ENCODE results near the gene RAB7A. TPM values are rescaled to one million over a fixed set of nuclear protein-coding genes. Genes with fewer than 3 reads are reported as not detected.
"Not testable (repeated sequence)": the region's sequence is repeated elsewhere in the genome, so short reads cannot be mapped to it uniquely, and the experiment has no call there.

The RAB7A gene
- total RNA-seq, 1 experiment from 2014 or later: 168 TPM

- in situ Hi-C loops (cut with HindIII; ENCODE audit: low sequenced_read_pairs): no loop called here
- DNase-seq (ENCODE audit: low spot score): no peak
Observed at GRCh38 chr3:128805772-128806171, 79.8 kb downstream of the RAB7A start.

- no peak for DNase-seq (ENCODE audit: low spot score)
- in situ Hi-C loops (cut with HindIII; ENCODE audit: low sequenced_read_pairs): no loop called here
Observed at GRCh38 chr3:128806588-128806987, 80.6 kb downstream of the RAB7A start.

GRCh38 chr3:128807186-128807830 lies 81.3 kb downstream of the RAB7A start:
- in situ Hi-C loops (cut with HindIII; ENCODE audit: low sequenced_read_pairs): no loop called here
- DNase-seq (ENCODE audit: low spot score): no peak

GRCh38 chr3:128808672-128809071 lies 82.7 kb downstream of the RAB7A start:
- in situ Hi-C loops (cut with HindIII; ENCODE audit: low sequenced_read_pairs): no loop called here
- no peak for DNase-seq (ENCODE audit: low spot score)

GRCh38 chr3:128813097-128813496 lies 87.1 kb downstream of the RAB7A start:
- in situ Hi-C loops (cut with HindIII; ENCODE audit: low sequenced_read_pairs): no loop called here
- no peak for DNase-seq (ENCODE audit: low spot score)

- in situ Hi-C loops (cut with HindIII; ENCODE audit: low sequenced_read_pairs): no loop called here
- no peak for DNase-seq (ENCODE audit: low spot score)
Observed at GRCh38 chr3:128814060-128814459, 88.1 kb downstream of the RAB7A start.

GRCh38 chr3:128814519-128815317 lies 88.7 kb downstream of the RAB7A start:
- in situ Hi-C loops (cut with HindIII; ENCODE audit: low sequenced_read_pairs): no loop called here
- peak; percentile 85 for DNase-seq (ENCODE audit: low spot score)

DNA sequence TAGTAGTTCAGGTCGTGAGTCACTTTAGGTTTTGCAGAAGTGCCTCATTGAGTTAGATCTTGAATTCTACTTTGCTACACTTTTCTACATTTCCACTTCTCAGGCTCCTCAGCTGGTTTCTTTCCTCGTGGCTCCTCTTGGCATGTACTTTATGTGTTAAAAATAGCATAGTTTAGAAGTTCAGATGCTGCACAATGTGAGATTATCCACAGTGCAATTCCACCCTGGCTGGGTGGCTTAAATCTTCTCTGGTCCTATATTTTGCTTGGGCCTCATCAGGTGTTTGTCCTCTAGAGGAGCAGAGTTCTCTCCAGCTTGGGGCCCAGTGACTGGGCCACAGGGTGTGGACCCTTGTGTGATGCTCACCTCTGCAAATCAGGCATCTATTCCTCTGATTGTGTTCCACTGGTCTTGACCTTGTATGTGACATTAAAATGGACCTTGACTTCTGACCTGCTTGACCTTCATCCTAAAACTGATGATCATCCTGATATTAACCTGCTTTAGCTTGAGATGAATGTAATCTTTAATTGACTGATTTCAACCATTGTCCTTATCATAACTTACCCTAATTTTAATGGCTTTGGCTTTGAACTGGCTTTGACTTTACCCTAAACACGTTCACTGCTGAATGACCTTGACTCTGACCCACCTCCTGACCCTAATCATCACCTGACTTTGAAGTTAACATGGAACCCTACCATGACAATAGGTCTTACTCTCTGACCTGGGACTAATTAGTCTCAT lies 89.5 kb downstream of the RAB7A start:
- in situ Hi-C loops (cut with HindIII; ENCODE audit: low sequenced_read_pairs): no loop called here
- DNase-seq (ENCODE audit: low spot score): no peak

- in situ Hi-C loops (cut with HindIII; ENCODE audit: low sequenced_read_pairs): no loop called here
- DNase-seq (ENCODE audit: low spot score): no peak
Observed at GRCh38 chr3:128818186-128818787, 92.3 kb downstream of the RAB7A start.

GRCh38 chr3:128820252-128820839 lies 94.4 kb downstream of the RAB7A start:
- in situ Hi-C loops (cut with HindIII; ENCODE audit: low sequenced_read_pairs): no loop called here
- DNase-seq (ENCODE audit: low spot score): no peak

DNA sequence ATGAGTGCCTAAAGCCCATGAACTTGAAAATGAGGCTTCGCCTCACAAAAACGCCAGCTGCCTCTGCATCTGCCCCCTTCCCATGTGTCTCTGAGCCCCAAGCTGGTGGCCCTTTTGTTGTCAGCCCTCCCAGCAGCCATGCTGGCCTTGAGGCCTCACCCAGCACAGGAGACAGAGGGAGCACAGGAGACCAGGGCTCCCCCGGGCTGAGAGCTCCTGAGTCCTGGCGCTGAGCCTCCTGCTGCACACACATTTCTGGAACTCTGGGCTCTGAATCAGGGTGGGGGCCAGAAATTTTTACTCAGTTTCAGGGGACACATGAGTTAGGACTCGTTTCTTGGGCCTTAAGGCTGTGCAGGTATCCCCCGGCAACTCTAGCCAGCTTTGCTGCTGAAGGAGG lies 97.0 kb downstream of the RAB7A start:
- in situ Hi-C loops (cut with HindIII; ENCODE audit: low sequenced_read_pairs): no loop called here
- no peak for DNase-seq (ENCODE audit: low spot score)

GRCh38 chr3:128823631-128824030 lies 97.6 kb downstream of the RAB7A start:
- in situ Hi-C loops (cut with HindIII; ENCODE audit: low sequenced_read_pairs): no loop called here
- DNase-seq (ENCODE audit: low spot score): no peak

GRCh38 chr3:128824132-128824850 lies 98.3 kb downstream of the RAB7A start:
- DNase-seq (ENCODE audit: low spot score): peak; percentile 61
- in situ Hi-C loops (cut with HindIII; ENCODE audit: low sequenced_read_pairs): no loop called here

GRCh38 chr3:128825117-128825725 lies 99.2 kb downstream of the RAB7A start:
- DNase-seq (ENCODE audit: low spot score): no peak
- in situ Hi-C loops (cut with HindIII; ENCODE audit: low sequenced_read_pairs): no loop called here

- DNase-seq (ENCODE audit: low spot score); in situ Hi-C loops (cut with HindIII; ENCODE audit: low sequenced_read_pairs): not testable (repeated sequence)
Observed at GRCh38 chr3:128829087-128829486, 103.1 kb downstream of the RAB7A start.

GRCh38 chr3:128829925-128830625 lies 104.1 kb downstream of the RAB7A start:
- DNase-seq (ENCODE audit: low spot score); in situ Hi-C loops (cut with HindIII; ENCODE audit: low sequenced_read_pairs): not testable (repeated sequence)

DNA sequence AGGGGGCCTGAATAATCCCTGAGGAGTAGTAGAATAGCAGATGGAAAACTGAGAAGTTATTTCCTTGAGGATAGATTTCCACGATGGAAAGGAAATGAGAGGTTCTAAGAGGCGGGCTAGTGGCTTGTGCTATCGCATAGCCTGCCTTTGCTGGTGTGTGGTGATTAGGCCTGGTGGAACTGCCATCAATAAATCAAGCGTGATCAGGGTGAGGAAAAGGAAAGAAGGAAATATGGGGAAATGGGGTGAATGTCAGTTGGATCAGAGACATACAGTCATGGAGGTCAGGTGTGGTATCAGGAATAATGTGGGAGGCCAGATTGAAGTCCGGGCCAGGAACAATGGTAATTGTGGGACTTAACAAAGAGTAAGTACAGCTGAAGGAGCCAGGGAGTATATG lies 104.8 kb downstream of the RAB7A start:
- DNase-seq (ENCODE audit: low spot score); in situ Hi-C loops (cut with HindIII; ENCODE audit: low sequenced_read_pairs): not testable (repeated sequence)

DNA sequence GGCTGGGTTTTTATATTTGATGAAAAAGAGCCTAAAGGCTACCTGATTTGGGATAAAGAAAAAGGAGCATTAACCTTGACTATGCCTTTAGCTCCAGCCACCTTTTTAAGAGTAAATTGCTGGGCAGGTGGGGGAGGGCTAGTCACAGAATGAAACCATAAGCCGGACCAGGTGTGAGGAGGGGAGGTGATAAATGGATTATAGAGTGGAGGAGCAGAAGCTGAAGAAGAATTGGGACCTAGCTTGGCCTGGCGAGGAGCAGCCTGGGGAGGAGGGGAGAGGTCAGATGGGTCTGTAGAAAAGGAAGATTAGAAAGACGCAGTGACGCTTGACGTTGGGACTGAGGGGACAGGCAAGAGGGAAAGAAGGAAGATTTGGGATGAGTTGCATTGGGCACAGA lies 107.0 kb downstream of the RAB7A start:
- not testable (repeated sequence) for DNase-seq (ENCODE audit: low spot score)

More for the DNA sequence above, 107.0 kb downstream of the RAB7A start:
- in situ Hi-C loops (cut with HindIII; ENCODE audit: low sequenced_read_pairs): not testable (repeated sequence)

Measured in G401 (cell line).